ENCODE data around the gene NAA38. TPM values are rescaled to one million over a fixed set of nuclear protein-coding genes. Genes with fewer than 3 reads are reported as not detected.
A peak's percentile ranks its signal among the peaks of the same experiment; 100 is the strongest.

Gene NAA38
- total and polyA plus RNA-seq, 9 donors: 4.6 to 82.8 (median 54.6) TPM

- no peaks in the 10 kb centered on the region for H3K27me3 ChIP-seq
- peak overlapping the region; percentile 95 to 98 for H3K27ac ChIP-seq
- H3K9me3 ChIP-seq: no peaks in the 10 kb centered on the region
- no peaks in the 10 kb centered on the region for H3K36me3 ChIP-seq
- 14 to 17% (median 15%) methylated on average over 11 of the region's 11 CpGs for WGBS, 3 donors
- peaks cover 18% of the 10 kb centered on the region for H3K4me1 ChIP-seq (ENCODE audit: insufficient read depth)
- TF ChIP-seq, protein P1, sequence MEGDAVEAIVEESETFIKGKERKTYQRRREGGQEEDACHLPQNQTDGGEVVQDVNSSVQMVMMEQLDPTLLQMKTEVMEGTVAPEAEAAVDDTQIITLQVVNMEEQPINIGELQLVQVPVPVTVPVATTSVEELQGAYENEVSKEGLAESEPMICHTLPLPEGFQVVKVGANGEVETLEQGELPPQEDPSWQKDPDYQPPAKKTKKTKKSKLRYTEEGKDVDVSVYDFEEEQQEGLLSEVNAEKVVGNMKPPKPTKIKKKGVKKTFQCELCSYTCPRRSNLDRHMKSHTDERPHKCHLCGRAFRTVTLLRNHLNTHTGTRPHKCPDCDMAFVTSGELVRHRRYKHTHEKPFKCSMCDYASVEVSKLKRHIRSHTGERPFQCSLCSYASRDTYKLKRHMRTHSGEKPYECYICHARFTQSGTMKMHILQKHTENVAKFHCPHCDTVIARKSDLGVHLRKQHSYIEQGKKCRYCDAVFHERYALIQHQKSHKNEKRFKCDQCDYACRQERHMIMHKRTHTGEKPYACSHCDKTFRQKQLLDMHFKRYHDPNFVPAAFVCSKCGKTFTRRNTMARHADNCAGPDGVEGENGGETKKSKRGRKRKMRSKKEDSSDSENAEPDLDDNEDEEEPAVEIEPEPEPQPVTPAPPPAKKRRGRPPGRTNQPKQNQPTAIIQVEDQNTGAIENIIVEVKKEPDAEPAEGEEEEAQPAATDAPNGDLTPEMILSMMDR (IDR thresholded peaks at IDR 0.05): peak; percentile 30 to 63 (median 62)
- TF ChIP-seq EP300 (IDR thresholded peaks at IDR 0.05) (no peak), POLR2A (IDR thresholded peaks at IDR 0.05) (no peak)
- peak overlapping the region; percentile 9 for H3K4me3 ChIP-seq
- DNase-seq: peak; percentile 90 to 97 (median 93)
- intact Hi-C loops (cut with DNase I): no loop called here
Measured at GRCh38 chr17:7889166-7889955, 32.0 kb upstream of the NAA38 start.

GRCh38 chr17:7888184-7888920 lies 31.0 kb upstream of the NAA38 start, which contains the start of gene CHD3:
Gene CHD3 (plus strand): TSS chr17:7888789. CDS start chr17:7889001, 212 bp downstream.
- peak within 1 kb of the TSS; percentile 95 to 98 for H3K27ac ChIP-seq
- WGBS, 3 donors: 39 to 42% (median 41%) methylated on average over 18 of the region's 18 CpGs
- intact Hi-C loops (cut with DNase I): no loop called here
- peaks cover 18% of the 10 kb centered on the region for H3K4me1 ChIP-seq (ENCODE audit: insufficient read depth)
- H3K27me3 ChIP-seq: no peaks in the 10 kb centered on the region
- H3K4me3 ChIP-seq: peak within 1 kb of the TSS; percentile 75
- H3K36me3 ChIP-seq: no peaks in the 10 kb centered on the region
- H3K9me3 ChIP-seq: no peaks in the 10 kb centered on the region
- DNase-seq: peak in 2 of 5 donors; percentile 33 to 49
- TF ChIP-seq EP300 (IDR thresholded peaks at IDR 0.05) (no peak), POLR2A (IDR thresholded peaks at IDR 0.05) (no peak)
- TF ChIP-seq, protein P1 (IDR thresholded peaks at IDR 0.05): no peak

GRCh38 chr17:7887482-7888183 lies 30.3 kb upstream of the NAA38 start:
- peak; percentile 89 to 93 (median 92) for DNase-seq
- H3K36me3 ChIP-seq: no peaks in the 10 kb centered on the region
- 0 to 1% (median 1%) methylated on average over 35 of the region's 35 CpGs for WGBS, 3 donors
- peak overlapping the region; percentile 75 for H3K4me3 ChIP-seq
- H3K27me3 ChIP-seq: no peaks in the 10 kb centered on the region
- H3K27ac ChIP-seq: peak overlapping the region; percentile 95 to 98
- peaks cover 18% of the 10 kb centered on the region for H3K4me1 ChIP-seq (ENCODE audit: insufficient read depth)
- TF ChIP-seq, protein P1 (IDR thresholded peaks at IDR 0.05): no peak
- TF ChIP-seq POLR2A (IDR thresholded peaks at IDR 0.05) (no peak), EP300 (IDR thresholded peaks at IDR 0.05) (no peak)
- intact Hi-C loops (cut with DNase I): no loop called here
- H3K9me3 ChIP-seq: no peaks in the 10 kb centered on the region

GRCh38 chr17:7887038-7887481 lies 29.7 kb upstream of the NAA38 start:
- Histone ChIP-seq H3K27me3 (no peaks in the 10 kb centered on the region), H3K4me1 (ENCODE audit: insufficient read depth) (peaks cover 18% of the 10 kb centered on the region), H3K9me3 (no peaks in the 10 kb centered on the region), H3K36me3 (no peaks in the 10 kb centered on the region), H3K27ac (peak overlapping the region; percentile 95 to 98), H3K4me3 (peak overlapping the region; percentile 75)
- 1% methylated on average over 8 of the region's 8 CpGs for WGBS, 3 donors
- DNase-seq: no peak
- TF ChIP-seq EP300 (IDR thresholded peaks at IDR 0.05): no peak
- no peak for TF ChIP-seq POLR2A (IDR thresholded peaks at IDR 0.05)
- TF ChIP-seq, protein P1 (IDR thresholded peaks at IDR 0.05): peak in 1 of 3 donors; percentile 9
- intact Hi-C loops (cut with DNase I): no loop called here

Measured in ovary (tissue), 9 donors.